ENCODE measurements around the gene HAPSTR1.

- no peak for TF ChIP-seq CTCF (conservative IDR thresholded peaks at IDR 0.05; ENCODE audit: low read depth in 2 of 2)
- TF ChIP-seq EZH2 (IDR thresholded peaks at IDR 0.05; ENCODE audit: low read depth, unreplicated experiment): no peak
- no peak for TF ChIP-seq ZNF114 (CRISPR knock-in tag; IDR thresholded peaks at IDR 0.05)
- no peak for TF ChIP-seq POLR2AphosphoS5 (IDR thresholded peaks at IDR 0.05; ENCODE audit: low read depth)
- no peak for TF ChIP-seq CREB1 (CRISPR knock-in tag; IDR thresholded peaks at IDR 0.05; ENCODE audit: low read depth)
- no peak for TF ChIP-seq ZNF331 (CRISPR knock-in tag; IDR thresholded peaks at IDR 0.05; ENCODE audit: low read depth)
- TF ChIP-seq REST (IDR thresholded peaks at IDR 0.05; ENCODE audit: unreplicated experiment): no peak
- TF ChIP-seq EZH2phosphoT487 (IDR thresholded peaks at IDR 0.05; ENCODE audit: unreplicated experiment): no peak
- TF ChIP-seq NANOG (IDR thresholded peaks at IDR 0.05; ENCODE audit: borderline replicate concordance): no peak
- no peak for TF ChIP-seq JUNB (IDR thresholded peaks at IDR 0.05; ENCODE audit: unreplicated experiment)
- no peak for TF ChIP-seq ETS1 (IDR thresholded peaks at IDR 0.05)
- TF ChIP-seq STAT1 (IDR thresholded peaks at IDR 0.05; ENCODE audit: unreplicated experiment): no peak
- no peak for TF ChIP-seq ZNF462 (CRISPR knock-in tag; IDR thresholded peaks at IDR 0.05)
Measured at GRCh38 chr16:9060225-9060624, 31.2 kb upstream of the HAPSTR1 start.
